HEK293 (cell line): Measurements from ENCODE around the gene KIAA0232.

ENCODE experiments used
- MEIS1 ChIP-seq: sonication (generic); formaldehyde crosslinking; IDR thresholded peaks from 2 replicates; pipeline ENCODE4 v1.8.1; 2022; ENCODE audit warnings: missing genetic modification reagents, mild to moderate bottlenecking, borderline replicate concordance
- RBAK ChIP-seq: fragments of 450-650 bp; formaldehyde crosslinking; IDR thresholded peaks from 2 replicates; pipeline ENCODE4 v1.5.1; 2016; ENCODE audit warnings: missing biosample characterization, missing genetic modification characterization
- TRIM28 ChIP-seq: IDR thresholded peaks from 2 replicates; pipeline ENCODE4 v1.6.1; 2011; ENCODE audit warnings: low read length, control low read depth, borderline replicate concordance
- ZBTB7A ChIP-seq: fragments of 450-650 bp; formaldehyde crosslinking; IDR thresholded peaks from 2 replicates; pipeline ENCODE4 v1.5.1; 2016; ENCODE audit warnings: low read depth, missing biosample characterization, missing genetic modification characterization
- ZNF324 ChIP-seq: fragments of 450-650 bp; formaldehyde crosslinking; IDR thresholded peaks from 2 replicates; pipeline ENCODE4 v1.5.1; 2016; ENCODE audit warnings: missing biosample characterization, missing genetic modification characterization
- ZNF416 ChIP-seq: fragments of 450-650 bp; formaldehyde crosslinking; IDR thresholded peaks from 2 replicates; pipeline ENCODE4 v1.5.1; 2016; ENCODE audit warnings: missing biosample characterization, missing genetic modification characterization
- ZNF621 ChIP-seq: fragments of 450-650 bp; formaldehyde crosslinking; IDR thresholded peaks from 2 replicates; pipeline ENCODE4 v1.5.1; 2017; ENCODE audit warnings: missing biosample characterization, missing genetic modification characterization
- ZNF747 ChIP-seq: fragments of 450-650 bp; formaldehyde crosslinking; IDR thresholded peaks from 2 replicates; pipeline ENCODE4 v1.5.1; 2016; ENCODE audit warnings: missing biosample characterization, missing genetic modification characterization
- TF ChIP-seq, protein P1 (sequence below): fragments of 450-650 bp; formaldehyde crosslinking; IDR thresholded peaks from 2 replicates; pipeline ENCODE4 v1.5.1; 2016; ENCODE audit warnings: missing biosample characterization, missing genetic modification characterization
- TF ChIP-seq, protein P2 (sequence below): fragments of 450-650 bp; formaldehyde crosslinking; IDR thresholded peaks from 2 replicates; pipeline ENCODE4 v1.5.1; 2016; ENCODE audit warnings: missing biosample characterization, missing genetic modification characterization
- TF ChIP-seq, protein P3 (sequence below): fragments of 450-650 bp; formaldehyde crosslinking; optimal IDR thresholded peaks from 2 replicates; pipeline ENCODE3; 2016; ENCODE audit warnings: missing biosample characterization, mild to moderate bottlenecking, missing genetic modification characterization
- TF ChIP-seq, protein P4 (sequence below): fragments of 450-650 bp; formaldehyde crosslinking; IDR thresholded peaks from 2 replicates; pipeline ENCODE4 v1.5.1; 2016; ENCODE audit warnings: missing biosample characterization, missing genetic modification characterization
- TF ChIP-seq, protein P5 (sequence below): fragments of 450-650 bp; formaldehyde crosslinking; conservative IDR thresholded peaks from 2 replicates; pipeline ENCODE4 v1.5.1; 2016; ENCODE audit warnings: low read depth, missing biosample characterization, missing genetic modification characterization

DNA sequence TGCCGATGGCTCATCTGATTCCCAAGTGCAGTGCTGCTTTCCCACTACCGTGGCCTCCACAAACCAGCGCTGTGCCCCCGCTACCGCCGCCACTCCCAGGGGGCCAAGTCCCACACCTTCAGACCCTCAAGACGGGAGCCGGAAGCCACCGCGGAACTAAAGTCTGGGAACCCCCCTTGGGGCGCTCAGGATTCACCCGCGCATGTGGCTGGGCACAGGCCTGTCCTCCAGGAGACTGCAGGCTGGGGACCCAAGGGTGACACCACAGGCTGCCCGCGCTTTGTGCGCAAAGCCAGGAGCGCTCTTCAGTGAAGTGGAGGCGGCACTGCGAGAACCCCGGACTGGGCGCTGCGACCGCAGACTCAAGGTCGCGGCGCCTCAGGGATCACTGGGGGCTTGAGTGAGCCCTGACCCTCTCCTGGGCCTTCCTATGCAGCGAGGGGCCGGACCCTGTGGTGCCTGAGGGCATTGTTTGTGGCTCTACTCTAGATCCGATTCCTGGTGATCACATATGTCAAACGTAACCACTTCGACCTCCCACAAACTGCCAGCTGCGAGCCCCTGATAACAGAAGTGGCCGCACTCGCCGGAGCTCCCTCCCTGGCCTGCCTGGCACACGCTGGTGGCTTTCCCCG is 106.7 kb downstream of the KIAA0232 start:
- TF ChIP-seq RBAK (no peak), ZNF416 (tag by site-specific recombination) (no peak), MEIS1 (CRISPR knock-in tag) (no peak), ZBTB7A (no peak), ZNF747 (no peak), ZNF324 (tag by site-specific recombination) (no peak), ZNF621 (tag by site-specific recombination) (no peak), TRIM28 (no peak)
- TF ChIP-seq, protein P1, sequence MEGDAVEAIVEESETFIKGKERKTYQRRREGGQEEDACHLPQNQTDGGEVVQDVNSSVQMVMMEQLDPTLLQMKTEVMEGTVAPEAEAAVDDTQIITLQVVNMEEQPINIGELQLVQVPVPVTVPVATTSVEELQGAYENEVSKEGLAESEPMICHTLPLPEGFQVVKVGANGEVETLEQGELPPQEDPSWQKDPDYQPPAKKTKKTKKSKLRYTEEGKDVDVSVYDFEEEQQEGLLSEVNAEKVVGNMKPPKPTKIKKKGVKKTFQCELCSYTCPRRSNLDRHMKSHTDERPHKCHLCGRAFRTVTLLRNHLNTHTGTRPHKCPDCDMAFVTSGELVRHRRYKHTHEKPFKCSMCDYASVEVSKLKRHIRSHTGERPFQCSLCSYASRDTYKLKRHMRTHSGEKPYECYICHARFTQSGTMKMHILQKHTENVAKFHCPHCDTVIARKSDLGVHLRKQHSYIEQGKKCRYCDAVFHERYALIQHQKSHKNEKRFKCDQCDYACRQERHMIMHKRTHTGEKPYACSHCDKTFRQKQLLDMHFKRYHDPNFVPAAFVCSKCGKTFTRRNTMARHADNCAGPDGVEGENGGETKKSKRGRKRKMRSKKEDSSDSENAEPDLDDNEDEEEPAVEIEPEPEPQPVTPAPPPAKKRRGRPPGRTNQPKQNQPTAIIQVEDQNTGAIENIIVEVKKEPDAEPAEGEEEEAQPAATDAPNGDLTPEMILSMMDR (tag by site-specific recombination), result no peak
- TF ChIP-seq, protein P2, sequence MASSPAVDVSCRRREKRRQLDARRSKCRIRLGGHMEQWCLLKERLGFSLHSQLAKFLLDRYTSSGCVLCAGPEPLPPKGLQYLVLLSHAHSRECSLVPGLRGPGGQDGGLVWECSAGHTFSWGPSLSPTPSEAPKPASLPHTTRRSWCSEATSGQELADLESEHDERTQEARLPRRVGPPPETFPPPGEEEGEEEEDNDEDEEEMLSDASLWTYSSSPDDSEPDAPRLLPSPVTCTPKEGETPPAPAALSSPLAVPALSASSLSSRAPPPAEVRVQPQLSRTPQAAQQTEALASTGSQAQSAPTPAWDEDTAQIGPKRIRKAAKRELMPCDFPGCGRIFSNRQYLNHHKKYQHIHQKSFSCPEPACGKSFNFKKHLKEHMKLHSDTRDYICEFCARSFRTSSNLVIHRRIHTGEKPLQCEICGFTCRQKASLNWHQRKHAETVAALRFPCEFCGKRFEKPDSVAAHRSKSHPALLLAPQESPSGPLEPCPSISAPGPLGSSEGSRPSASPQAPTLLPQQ (tag by site-specific recombination), result no peak
- TF ChIP-seq, protein P3, sequence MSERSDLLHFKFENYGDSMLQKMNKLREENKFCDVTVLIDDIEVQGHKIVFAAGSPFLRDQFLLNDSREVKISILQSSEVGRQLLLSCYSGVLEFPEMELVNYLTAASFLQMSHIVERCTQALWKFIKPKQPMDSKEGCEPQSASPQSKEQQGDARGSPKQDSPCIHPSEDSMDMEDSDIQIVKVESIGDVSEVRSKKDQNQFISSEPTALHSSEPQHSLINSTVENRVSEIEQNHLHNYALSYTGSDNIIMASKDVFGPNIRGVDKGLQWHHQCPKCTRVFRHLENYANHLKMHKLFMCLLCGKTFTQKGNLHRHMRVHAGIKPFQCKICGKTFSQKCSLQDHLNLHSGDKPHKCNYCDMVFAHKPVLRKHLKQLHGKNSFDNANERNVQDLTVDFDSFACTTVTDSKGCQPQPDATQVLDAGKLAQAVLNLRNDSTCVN, result no peak
- TF ChIP-seq, protein P4, sequence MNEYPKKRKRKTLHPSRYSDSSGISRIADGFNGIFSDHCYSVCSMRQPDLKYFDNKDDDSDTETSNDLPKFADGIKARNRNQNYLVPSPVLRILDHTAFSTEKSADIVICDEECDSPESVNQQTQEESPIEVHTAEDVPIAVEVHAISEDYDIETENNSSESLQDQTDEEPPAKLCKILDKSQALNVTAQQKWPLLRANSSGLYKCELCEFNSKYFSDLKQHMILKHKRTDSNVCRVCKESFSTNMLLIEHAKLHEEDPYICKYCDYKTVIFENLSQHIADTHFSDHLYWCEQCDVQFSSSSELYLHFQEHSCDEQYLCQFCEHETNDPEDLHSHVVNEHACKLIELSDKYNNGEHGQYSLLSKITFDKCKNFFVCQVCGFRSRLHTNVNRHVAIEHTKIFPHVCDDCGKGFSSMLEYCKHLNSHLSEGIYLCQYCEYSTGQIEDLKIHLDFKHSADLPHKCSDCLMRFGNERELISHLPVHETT, result no peak
- TF ChIP-seq, protein P5, sequence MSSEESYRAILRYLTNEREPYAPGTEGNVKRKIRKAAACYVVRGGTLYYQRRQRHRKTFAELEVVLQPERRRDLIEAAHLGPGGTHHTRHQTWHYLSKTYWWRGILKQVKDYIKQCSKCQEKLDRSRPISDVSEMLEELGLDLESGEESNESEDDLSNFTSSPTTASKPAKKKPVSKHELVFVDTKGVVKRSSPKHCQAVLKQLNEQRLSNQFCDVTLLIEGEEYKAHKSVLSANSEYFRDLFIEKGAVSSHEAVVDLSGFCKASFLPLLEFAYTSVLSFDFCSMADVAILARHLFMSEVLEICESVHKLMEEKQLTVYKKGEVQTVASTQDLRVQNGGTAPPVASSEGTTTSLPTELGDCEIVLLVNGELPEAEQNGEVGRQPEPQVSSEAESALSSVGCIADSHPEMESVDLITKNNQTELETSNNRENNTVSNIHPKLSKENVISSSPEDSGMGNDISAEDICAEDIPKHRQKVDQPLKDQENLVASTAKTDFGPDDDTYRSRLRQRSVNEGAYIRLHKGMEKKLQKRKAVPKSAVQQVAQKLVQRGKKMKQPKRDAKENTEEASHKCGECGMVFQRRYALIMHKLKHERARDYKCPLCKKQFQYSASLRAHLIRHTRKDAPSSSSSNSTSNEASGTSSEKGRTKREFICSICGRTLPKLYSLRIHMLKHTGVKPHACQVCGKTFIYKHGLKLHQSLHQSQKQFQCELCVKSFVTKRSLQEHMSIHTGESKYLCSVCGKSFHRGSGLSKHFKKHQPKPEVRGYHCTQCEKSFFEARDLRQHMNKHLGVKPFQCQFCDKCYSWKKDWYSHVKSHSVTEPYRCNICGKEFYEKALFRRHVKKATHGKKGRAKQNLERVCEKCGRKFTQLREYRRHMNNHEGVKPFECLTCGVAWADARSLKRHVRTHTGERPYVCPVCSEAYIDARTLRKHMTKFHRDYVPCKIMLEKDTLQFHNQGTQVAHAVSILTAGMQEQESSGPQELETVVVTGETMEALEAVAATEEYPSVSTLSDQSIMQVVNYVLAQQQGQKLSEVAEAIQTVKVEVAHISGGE (tag by site-specific recombination), result no peak
